Measurements from ENCODE around the gene STK35.

DNA sequence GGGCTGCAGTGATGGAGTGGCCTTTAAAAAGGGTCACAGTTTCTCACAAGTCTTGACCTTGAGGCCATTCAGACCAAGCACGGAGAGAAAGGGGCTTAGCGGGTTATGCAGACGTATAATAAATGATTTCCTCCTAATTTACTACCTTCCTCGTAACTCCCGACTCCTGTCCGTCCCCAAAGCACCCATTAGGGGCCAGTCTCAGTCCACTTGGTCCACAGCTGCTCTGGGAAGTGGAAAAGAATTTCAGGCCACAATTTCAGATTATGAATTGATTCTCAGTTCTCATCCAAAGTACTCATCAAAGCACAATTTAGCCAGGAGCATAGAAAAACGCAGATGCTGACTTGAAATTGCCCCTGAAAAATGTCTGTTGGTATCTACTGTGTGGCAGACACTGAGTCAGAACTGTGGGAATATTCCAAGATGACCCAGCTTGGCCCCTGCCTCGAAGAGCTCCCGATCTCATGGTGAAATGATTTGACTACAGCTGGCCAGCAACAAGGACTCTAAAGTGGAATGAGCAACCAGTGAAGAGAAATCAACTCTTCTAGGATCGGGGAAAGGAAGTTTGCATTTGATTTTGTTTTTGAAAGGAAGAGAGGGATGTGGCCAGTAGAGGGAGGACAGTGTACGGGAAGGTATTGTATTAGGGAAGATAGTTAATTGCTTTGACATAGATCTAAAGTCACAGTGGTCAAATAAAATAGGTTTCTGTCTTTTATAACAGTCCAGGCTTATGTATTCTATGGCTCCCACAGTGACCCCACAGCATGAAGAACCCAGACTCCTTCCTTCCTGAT is 15.2 kb upstream of the STK35 start:
- TF ChIP-seq KDM1A (IDR thresholded peaks at IDR 0.05; ENCODE audit: borderline replicate concordance, low read length) (no peak), RFX5 (IDR thresholded peaks at IDR 0.05; ENCODE audit: borderline replicate concordance, low read depth, low read length) (no peak), CHD2 (IDR thresholded peaks at IDR 0.05; ENCODE audit: low read length) (no peak), SIX5 (IDR thresholded peaks at IDR 0.05; ENCODE audit: low read depth, low read length) (no peak)
- TF ChIP-seq, protein P1, sequence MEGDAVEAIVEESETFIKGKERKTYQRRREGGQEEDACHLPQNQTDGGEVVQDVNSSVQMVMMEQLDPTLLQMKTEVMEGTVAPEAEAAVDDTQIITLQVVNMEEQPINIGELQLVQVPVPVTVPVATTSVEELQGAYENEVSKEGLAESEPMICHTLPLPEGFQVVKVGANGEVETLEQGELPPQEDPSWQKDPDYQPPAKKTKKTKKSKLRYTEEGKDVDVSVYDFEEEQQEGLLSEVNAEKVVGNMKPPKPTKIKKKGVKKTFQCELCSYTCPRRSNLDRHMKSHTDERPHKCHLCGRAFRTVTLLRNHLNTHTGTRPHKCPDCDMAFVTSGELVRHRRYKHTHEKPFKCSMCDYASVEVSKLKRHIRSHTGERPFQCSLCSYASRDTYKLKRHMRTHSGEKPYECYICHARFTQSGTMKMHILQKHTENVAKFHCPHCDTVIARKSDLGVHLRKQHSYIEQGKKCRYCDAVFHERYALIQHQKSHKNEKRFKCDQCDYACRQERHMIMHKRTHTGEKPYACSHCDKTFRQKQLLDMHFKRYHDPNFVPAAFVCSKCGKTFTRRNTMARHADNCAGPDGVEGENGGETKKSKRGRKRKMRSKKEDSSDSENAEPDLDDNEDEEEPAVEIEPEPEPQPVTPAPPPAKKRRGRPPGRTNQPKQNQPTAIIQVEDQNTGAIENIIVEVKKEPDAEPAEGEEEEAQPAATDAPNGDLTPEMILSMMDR (IDR thresholded peaks at IDR 0.05; ENCODE audit: control extremely low read depth in 1 of 3, insufficient read depth in 1 of 3, low read depth in 1 of 3, low read length in 3 of 3) = no peak
